SU-DHL-6 (cell line): Measurements from ENCODE around the gene GOLGA7B.

Experiments
- H2AFZ ChIP-seq: fragments of 200-600 bp; sonication (generic); 2 replicates; pipeline ENCODE4 v1.6.1; 2014; ENCODE audit warnings: low read depth, mild to moderate bottlenecking, moderate library complexity, mixed read lengths, antibody characterized with exemption, low read length; ENCODE audit not compliant: severe bottlenecking
- H3F3A ChIP-seq: fragments of 200-600 bp; shearing (Covaris generic); 2 replicates; pipeline ENCODE4 v1.6.0; 2016; ENCODE audit warnings: antibody characterized with exemption, mild to moderate bottlenecking; ENCODE audit not compliant: insufficient read depth
- H3K27ac ChIP-seq: fragments of 200-600 bp; sonication (generic); 2 replicates; pipeline ENCODE4 v1.5.1; 2016; ENCODE audit warnings: low read depth, mild to moderate bottlenecking, low read length, moderate library complexity, mixed read lengths
- H3K27me3 ChIP-seq: fragments of 200-600 bp; sonication (generic), shearing (Covaris generic); 2 replicates; pipeline ENCODE4 v1.6.0; 2014; ENCODE audit warnings: mild to moderate bottlenecking, low read length
- H3K36me3 ChIP-seq: fragments of 200-600 bp; sonication (generic); 2 replicates; pipeline ENCODE4 v1.6.1; 2014; ENCODE audit warnings: mild to moderate bottlenecking, low read length, mixed read lengths
- H3K4me2 ChIP-seq: fragments of 300-600, 200-600 bp; shearing (Covaris generic), sonication (generic); 2 replicates; pipeline ENCODE4 v1.6.0; 2014; ENCODE audit warnings: low read length, low read depth, mild to moderate bottlenecking; ENCODE audit not compliant: poor library complexity, severe bottlenecking
- H3K4me3 ChIP-seq: fragments of 200-600 bp; sonication (generic); 2 replicates; pipeline ENCODE4 v1.5.1; 2014; ENCODE audit warnings: antibody characterized with exemption, low read length, mild to moderate bottlenecking, mixed read lengths; ENCODE audit not compliant: insufficient read depth, poor library complexity, severe bottlenecking
- H3K79me2 ChIP-seq: fragments of 200-600 bp; sonication (generic); 2 replicates; pipeline ENCODE4 v1.6.1; 2014; ENCODE audit warnings: mild to moderate bottlenecking, low read length, moderate library complexity; ENCODE audit not compliant: insufficient read depth
- H3K9ac ChIP-seq: fragments of 200-600 bp; sonication (generic); 2 replicates; pipeline ENCODE4 v1.7.0; 2014; ENCODE audit warnings: mild to moderate bottlenecking, low read length
- H3K9me2 ChIP-seq: fragments of 200-600 bp; sonication (generic); replicated peaks from 2 replicates; pipeline ENCODE4 v1.6.1; 2014; ENCODE audit warnings: low read length; ENCODE audit not compliant: insufficient read depth
- H3K9me3 ChIP-seq: fragments of 200-600 bp; sonication (generic); 2 replicates; pipeline ENCODE4 v1.6.1; 2014; ENCODE audit warnings: low read length, mixed read lengths; ENCODE audit not compliant: insufficient read depth
- H4K20me1 ChIP-seq: fragments of 200-600 bp; sonication (generic); 2 replicates; pipeline ENCODE4 v1.6.1; 2014; ENCODE audit warnings: low read depth, mild to moderate bottlenecking, antibody characterized with exemption, low read length, moderate library complexity, mixed read lengths
- CTCF ChIP-seq: fragments of 200-600 bp; sonication (generic); IDR thresholded peaks from one replicate; pipeline ENCODE4 v1.5.1; 2017; ENCODE audit warnings: antibody characterized with exemption, mild to moderate bottlenecking, low read length, moderate library complexity; ENCODE audit not compliant: insufficient read depth, poor library complexity, severe bottlenecking
- EZH2phosphoT487 ChIP-seq: fragments of 200-600 bp; sonication (generic), shearing (Covaris generic); conservative IDR thresholded peaks from 2 replicates; pipeline ENCODE4 v1.6.1; 2018; ENCODE audit warnings: mild to moderate bottlenecking, antibody characterized with exemption, low read length, moderate library complexity, mixed read lengths

GOLGA7B gene

GRCh38 chr10:97874332-97874731, 24.7 kb downstream of the GOLGA7B start:
- Histone ChIP-seq H3K9me2 (no peaks in the 10 kb centered on the region), H3F3A (no peaks in the 10 kb centered on the region), H4K20me1 (no peaks in the 10 kb centered on the region), H3K9ac (no peak overlapping the region), H2AFZ (no peak overlapping the region), H3K27me3 (no peaks in the 10 kb centered on the region), H3K36me3 (no peaks in the 10 kb centered on the region), H3K4me2 (no peak overlapping the region), H3K4me3 (no peak overlapping the region), H3K9me3 (no peaks in the 10 kb centered on the region), H3K79me2 (no peaks in the 10 kb centered on the region), H3K27ac (no peak overlapping the region)
- no peak for TF ChIP-seq EZH2phosphoT487
- TF ChIP-seq CTCF, result no peak

- H3K4me3 ChIP-seq, result no peak overlapping the region
- no peak overlapping the region for H2AFZ ChIP-seq
- no peak overlapping the region for H3K27ac ChIP-seq
- no peaks in the 10 kb centered on the region for H3K9me3 ChIP-seq
- no peaks in the 10 kb centered on the region for H4K20me1 ChIP-seq
- H3K9me2 ChIP-seq, result no peaks in the 10 kb centered on the region
- no peak overlapping the region for H3K4me2 ChIP-seq
- no peaks in the 10 kb centered on the region for H3K27me3 ChIP-seq
- H3K79me2 ChIP-seq, result no peaks in the 10 kb centered on the region
- H3K9ac ChIP-seq, result no peak overlapping the region
- no peak for TF ChIP-seq EZH2phosphoT487
- no peak for TF ChIP-seq CTCF
- H3F3A ChIP-seq, result no peaks in the 10 kb centered on the region
- no peaks in the 10 kb centered on the region for H3K36me3 ChIP-seq
Measured at GRCh38 chr10:97875391-97875790, 25.7 kb downstream of the GOLGA7B start.

- H3K4me3 ChIP-seq, result no peak overlapping the region
- no peak overlapping the region for H2AFZ ChIP-seq
- no peaks in the 10 kb centered on the region for H3K36me3 ChIP-seq
- no peak for TF ChIP-seq CTCF
- no peak for TF ChIP-seq EZH2phosphoT487
- H3K79me2 ChIP-seq, result no peaks in the 10 kb centered on the region
- H3F3A ChIP-seq, result no peaks in the 10 kb centered on the region
- no peak overlapping the region for H3K9ac ChIP-seq
- no peak overlapping the region for H3K27ac ChIP-seq
- H4K20me1 ChIP-seq, result no peaks in the 10 kb centered on the region
- H3K9me2 ChIP-seq, result no peaks in the 10 kb centered on the region
- no peak overlapping the region for H3K4me2 ChIP-seq
- H3K27me3 ChIP-seq, result no peaks in the 10 kb centered on the region
- H3K9me3 ChIP-seq, result no peaks in the 10 kb centered on the region
Measured at GRCh38 chr10:97876402-97876801, 26.8 kb downstream of the GOLGA7B start.
